HL-60 (cell line): Measurements from ENCODE around the gene ZNF792.

ENCODE experiments used
- DNase-seq, 2 experiments: peaks; one replicate each; pipeline ENCODE4 v3.0.0-alpha.2; 2010 to 2020; ENCODE audit warnings: low read depth in 1 of 2, low spot score in 1 of 2
- H3K27ac ChIP-seq: fragments of 250-450 bp; sonication (Bioruptor Pico); replicated peaks from 2 replicates; pipeline ENCODE4 v1.5.1; 2020; ENCODE audit warnings: mild to moderate bottlenecking, moderate library complexity
- H3K27me3 ChIP-seq: fragments of 250-450 bp; sonication (Bioruptor Pico); 2 replicates; pipeline ENCODE4 v1.5.1; 2021; ENCODE audit warnings: mild to moderate bottlenecking, moderate library complexity; ENCODE audit not compliant: insufficient read depth, poor library complexity, severe bottlenecking
- H3K4me3 ChIP-seq: replicated peaks from 2 replicates; pipeline ENCODE4 v1.5.1; 2011; ENCODE audit warnings: mild to moderate bottlenecking, control low read depth, low read length; ENCODE audit not compliant: insufficient read depth
- GABPA ChIP-seq: IDR thresholded peaks from 2 replicates; pipeline ENCODE4 v1.6.1; 2012; ENCODE audit warnings: low read depth
- POLR2AphosphoS5 ChIP-seq: IDR thresholded peaks from 2 replicates; pipeline ENCODE4 v1.6.1; 2012; ENCODE audit warnings: low read depth
- SPI1 ChIP-seq: IDR thresholded peaks from 2 replicates; pipeline ENCODE4 v1.6.1; 2012; ENCODE audit warnings: low read depth, mild to moderate bottlenecking, borderline replicate concordance
- TF ChIP-seq, protein P1 (sequence below): IDR thresholded peaks from 2 replicates; pipeline ENCODE4 v1.6.1; 2012; ENCODE audit warnings: low read depth; ENCODE audit not compliant: insufficient replicate concordance
- TF ChIP-seq, protein P2 (sequence below): IDR thresholded peaks from one replicate; pipeline ENCODE4 v1.5.1; 2011; ENCODE audit warnings: low read length, control low read depth, inconsistent platforms; ENCODE audit not compliant: insufficient read depth

The ZNF792 gene

DNA sequence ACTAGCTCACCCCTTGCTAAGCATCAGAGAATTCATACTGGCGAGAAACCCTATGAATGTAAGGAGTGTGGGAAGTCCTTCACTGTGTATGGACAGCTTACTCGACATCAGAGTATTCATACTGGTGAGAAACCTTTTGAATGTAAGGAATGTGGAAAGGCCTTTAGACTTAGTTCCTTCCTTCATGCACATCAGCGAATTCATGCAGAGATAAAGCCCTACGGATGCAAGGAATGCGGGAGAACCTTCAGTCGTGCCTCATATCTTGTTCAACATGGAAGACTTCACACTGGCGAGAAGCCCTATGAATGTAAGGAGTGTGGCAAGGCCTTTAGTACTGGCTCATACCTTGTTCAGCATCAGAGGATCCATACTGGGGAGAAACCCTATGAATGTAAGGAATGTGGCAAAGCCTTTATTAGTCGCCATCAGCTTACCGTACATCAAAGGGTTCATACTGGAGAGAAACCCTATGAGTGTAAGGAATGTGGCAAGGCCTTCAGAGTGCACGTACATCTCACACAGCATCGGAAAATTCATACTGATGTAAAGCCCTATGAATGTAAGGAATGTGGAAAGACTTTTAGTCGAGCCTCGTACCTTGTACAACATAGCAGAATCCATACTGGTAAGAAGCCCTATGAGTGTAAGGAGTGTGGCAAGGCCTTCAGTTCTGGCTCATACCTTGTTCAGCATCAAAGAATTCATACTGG, 20.0 kb downstream of the ZNF792 start:
- Histone ChIP-seq H3K4me3 (no peak overlapping the region), H3K27me3 (no peaks in the 10 kb centered on the region), H3K27ac (no peak overlapping the region)
- TF ChIP-seq, protein P1, sequence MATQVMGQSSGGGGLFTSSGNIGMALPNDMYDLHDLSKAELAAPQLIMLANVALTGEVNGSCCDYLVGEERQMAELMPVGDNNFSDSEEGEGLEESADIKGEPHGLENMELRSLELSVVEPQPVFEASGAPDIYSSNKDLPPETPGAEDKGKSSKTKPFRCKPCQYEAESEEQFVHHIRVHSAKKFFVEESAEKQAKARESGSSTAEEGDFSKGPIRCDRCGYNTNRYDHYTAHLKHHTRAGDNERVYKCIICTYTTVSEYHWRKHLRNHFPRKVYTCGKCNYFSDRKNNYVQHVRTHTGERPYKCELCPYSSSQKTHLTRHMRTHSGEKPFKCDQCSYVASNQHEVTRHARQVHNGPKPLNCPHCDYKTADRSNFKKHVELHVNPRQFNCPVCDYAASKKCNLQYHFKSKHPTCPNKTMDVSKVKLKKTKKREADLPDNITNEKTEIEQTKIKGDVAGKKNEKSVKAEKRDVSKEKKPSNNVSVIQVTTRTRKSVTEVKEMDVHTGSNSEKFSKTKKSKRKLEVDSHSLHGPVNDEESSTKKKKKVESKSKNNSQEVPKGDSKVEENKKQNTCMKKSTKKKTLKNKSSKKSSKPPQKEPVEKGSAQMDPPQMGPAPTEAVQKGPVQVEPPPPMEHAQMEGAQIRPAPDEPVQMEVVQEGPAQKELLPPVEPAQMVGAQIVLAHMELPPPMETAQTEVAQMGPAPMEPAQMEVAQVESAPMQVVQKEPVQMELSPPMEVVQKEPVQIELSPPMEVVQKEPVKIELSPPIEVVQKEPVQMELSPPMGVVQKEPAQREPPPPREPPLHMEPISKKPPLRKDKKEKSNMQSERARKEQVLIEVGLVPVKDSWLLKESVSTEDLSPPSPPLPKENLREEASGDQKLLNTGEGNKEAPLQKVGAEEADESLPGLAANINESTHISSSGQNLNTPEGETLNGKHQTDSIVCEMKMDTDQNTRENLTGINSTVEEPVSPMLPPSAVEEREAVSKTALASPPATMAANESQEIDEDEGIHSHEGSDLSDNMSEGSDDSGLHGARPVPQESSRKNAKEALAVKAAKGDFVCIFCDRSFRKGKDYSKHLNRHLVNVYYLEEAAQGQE, result no peak
- TF ChIP-seq GABPA (no peak), SPI1 (no peak), POLR2AphosphoS5 (no peak)
- TF ChIP-seq, protein P2, sequence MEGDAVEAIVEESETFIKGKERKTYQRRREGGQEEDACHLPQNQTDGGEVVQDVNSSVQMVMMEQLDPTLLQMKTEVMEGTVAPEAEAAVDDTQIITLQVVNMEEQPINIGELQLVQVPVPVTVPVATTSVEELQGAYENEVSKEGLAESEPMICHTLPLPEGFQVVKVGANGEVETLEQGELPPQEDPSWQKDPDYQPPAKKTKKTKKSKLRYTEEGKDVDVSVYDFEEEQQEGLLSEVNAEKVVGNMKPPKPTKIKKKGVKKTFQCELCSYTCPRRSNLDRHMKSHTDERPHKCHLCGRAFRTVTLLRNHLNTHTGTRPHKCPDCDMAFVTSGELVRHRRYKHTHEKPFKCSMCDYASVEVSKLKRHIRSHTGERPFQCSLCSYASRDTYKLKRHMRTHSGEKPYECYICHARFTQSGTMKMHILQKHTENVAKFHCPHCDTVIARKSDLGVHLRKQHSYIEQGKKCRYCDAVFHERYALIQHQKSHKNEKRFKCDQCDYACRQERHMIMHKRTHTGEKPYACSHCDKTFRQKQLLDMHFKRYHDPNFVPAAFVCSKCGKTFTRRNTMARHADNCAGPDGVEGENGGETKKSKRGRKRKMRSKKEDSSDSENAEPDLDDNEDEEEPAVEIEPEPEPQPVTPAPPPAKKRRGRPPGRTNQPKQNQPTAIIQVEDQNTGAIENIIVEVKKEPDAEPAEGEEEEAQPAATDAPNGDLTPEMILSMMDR, result no peak
- no peak for DNase-seq

DNA sequence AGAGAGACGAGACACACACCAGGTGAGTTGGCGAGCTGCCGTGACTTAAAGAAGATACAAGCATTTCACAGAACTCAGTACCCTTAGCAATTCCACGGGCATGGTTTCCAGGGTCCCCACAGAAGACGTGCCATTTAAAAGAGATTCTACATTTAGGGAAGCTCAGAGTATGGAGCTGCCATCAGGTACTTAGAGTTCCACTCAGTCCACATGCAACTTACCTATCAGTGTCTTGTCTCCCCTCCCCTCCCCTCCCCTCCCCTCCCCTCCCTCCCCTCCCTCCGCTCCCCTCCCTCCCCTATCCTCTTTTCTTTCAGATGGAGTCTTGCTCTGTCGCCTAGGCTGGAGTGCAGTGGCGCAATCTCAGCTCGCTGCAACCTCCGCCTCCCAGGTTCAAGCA, 25.1 kb downstream of the ZNF792 start:
- Histone ChIP-seq H3K27ac (no peak overlapping the region), H3K27me3 (no peaks in the 10 kb centered on the region), H3K4me3 (no peak overlapping the region)
- TF ChIP-seq GABPA (no peak), POLR2AphosphoS5 (no peak), SPI1 (no peak)
- TF ChIP-seq, protein P1, result no peak
- TF ChIP-seq, protein P2, result no peak
- DNase-seq, result no peak

DNA sequence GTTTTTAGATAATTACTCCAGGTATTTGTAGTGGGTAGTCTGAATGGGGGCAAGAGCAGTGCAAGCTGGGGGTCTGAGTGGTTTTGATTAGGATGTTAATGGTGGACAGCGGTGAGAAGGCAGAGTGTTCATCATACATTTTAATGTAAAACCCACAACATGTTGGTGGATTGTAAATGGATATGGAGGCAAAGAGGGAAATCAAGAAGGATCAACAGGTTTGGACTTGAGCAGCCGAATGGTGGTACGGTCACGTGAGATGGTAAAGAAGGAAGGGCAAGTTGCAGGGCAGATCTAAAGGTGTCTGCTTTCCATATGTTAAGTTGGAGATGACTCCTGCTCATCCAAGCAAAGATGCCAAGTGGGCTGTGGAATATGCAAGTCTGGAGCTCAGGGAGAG, 27.8 kb downstream of the ZNF792 start:
- DNase-seq, result no peak
- no peak overlapping the region for H3K27ac ChIP-seq
- TF ChIP-seq, protein P2, result no peak
- TF ChIP-seq POLR2AphosphoS5 (no peak), SPI1 (no peak), GABPA (no peak)
- H3K4me3 ChIP-seq, result no peak overlapping the region
- no peaks in the 10 kb centered on the region for H3K27me3 ChIP-seq

DNA sequence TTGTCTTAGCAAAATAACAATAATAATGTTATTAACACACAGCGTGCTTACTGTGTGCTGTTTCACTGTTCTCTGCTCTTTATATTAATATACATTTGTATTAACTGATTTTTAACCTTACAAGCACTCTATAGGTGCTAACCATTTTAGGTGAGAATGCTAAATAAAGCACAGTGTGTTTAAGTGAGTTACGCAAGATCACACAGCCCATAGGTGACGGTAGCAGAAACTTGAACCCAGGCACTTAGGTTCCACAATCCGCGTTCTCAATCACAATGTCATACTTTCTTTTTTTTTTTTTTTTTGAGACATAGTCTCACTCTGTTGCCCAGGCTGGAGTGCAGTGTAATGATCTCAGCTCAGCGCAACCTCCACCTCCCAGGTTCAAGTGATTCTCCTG, 31.5 kb downstream of the ZNF792 start:
- Histone ChIP-seq H3K27me3 (no peaks in the 10 kb centered on the region), H3K27ac (no peak overlapping the region), H3K4me3 (no peak overlapping the region)
- no peak for DNase-seq
- TF ChIP-seq SPI1, result no peak
- TF ChIP-seq, protein P2, result no peak
- TF ChIP-seq, protein P1, result no peak
- no peak for TF ChIP-seq POLR2AphosphoS5
- TF ChIP-seq GABPA, result no peak
